ENCODE measurements around the gene METTL16. TPM values are rescaled to one million over a fixed set of nuclear protein-coding genes. Genes with fewer than 3 reads are reported as not detected.
A peak's percentile ranks its signal among the peaks of the same experiment; 100 is the strongest.

The METTL16 gene
- total RNA-seq, 2 experiments from 2014 or later = 26.6 to 41.5 TPM

DNA sequence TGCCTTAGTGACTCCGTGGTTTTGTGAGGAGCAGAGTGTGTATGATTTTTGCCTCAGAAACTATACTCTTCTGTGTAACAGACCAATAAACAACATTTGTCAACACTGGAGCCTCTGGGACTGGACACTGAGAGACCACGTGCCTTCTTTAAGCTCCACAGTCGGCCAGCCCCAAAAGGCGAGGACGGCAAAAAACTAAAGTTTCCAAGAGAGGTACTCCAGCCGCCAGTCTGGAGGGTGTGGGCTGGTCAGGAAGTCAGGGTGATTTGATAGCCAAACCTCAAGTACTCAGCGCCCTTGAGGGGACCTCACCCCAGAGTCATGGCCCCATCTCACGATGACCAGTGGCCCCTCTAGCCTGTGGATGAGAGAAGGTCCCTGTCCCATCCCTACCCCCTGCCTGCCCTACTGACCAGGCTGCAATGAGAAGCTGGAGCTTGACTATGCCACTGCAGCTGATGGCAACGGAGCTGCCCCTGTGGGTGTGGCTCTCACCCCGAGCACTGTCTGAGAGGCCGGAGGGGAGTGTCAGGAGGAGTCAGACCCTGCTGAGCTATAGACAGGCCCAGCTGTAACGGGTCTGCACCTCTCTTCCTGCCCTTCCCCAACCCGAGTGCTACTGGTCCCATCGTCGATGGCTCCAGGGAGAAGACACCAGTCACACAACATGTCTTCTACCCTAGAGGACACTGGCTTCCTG lies 130.6 kb downstream of the METTL16 start:
- peaks cover 5% of the 10 kb centered on the region for H3K4me1 ChIP-seq (ENCODE audit: insufficient read depth, low read length, poor library complexity, severe bottlenecking)
- no peak for TF ChIP-seq EZH2phosphoT487 (IDR thresholded peaks at IDR 0.05; ENCODE audit: borderline replicate concordance, low read depth, low read length)
- intact Hi-C loops (cut with micrococcal nuclease; ENCODE audit: unreplicated experiment) = no loop called here
- no peak overlapping the region for H2AFZ ChIP-seq (ENCODE audit: low read length)
- peaks cover 4% of the 10 kb centered on the region; the same call in 1 of the 2 replicates for H3K36me3 ChIP-seq (ENCODE audit: insufficient read depth, low read length)
- H3K9me3 ChIP-seq (ENCODE audit: low read length) = no peaks in the 10 kb centered on the region
- no peaks in the 10 kb centered on the region for H4K20me1 ChIP-seq (ENCODE audit: insufficient read depth, low read length)
- no peak overlapping the region for H3K4me2 ChIP-seq (ENCODE audit: low read length)
- ChIA-PET CTCF (ENCODE audit: unreplicated experiment) (interaction anchor here (2.8 kb wide), 1 partner anchor 35 kb away, joined by 23 read pairs; no protein-coding TSS in a partner anchor), POLR2A (interaction anchor here (0.6 to 0.9 kb wide), 2 partner anchors 35 to 80 kb away, joined by 3 to 6 read pairs; no protein-coding TSS in a partner anchor)
- no peak overlapping the region for H3K27ac ChIP-seq (ENCODE audit: low read depth, low read length, poor library complexity, severe bottlenecking)
- no peaks in the 10 kb centered on the region for H3K79me2 ChIP-seq (ENCODE audit: insufficient read depth, low read depth, low read length)
- no peak overlapping the region for H3K4me3 ChIP-seq (ENCODE audit: low read depth, low read length, poor library complexity, severe bottlenecking)
- H3K9me2 ChIP-seq (ENCODE audit: insufficient read depth, low read length) = no peaks in the 10 kb centered on the region
- no TSS peak for BruUV-seq (replicated peaks)
- DNase-seq (ENCODE audit: low spot score) = no peak

DNA sequence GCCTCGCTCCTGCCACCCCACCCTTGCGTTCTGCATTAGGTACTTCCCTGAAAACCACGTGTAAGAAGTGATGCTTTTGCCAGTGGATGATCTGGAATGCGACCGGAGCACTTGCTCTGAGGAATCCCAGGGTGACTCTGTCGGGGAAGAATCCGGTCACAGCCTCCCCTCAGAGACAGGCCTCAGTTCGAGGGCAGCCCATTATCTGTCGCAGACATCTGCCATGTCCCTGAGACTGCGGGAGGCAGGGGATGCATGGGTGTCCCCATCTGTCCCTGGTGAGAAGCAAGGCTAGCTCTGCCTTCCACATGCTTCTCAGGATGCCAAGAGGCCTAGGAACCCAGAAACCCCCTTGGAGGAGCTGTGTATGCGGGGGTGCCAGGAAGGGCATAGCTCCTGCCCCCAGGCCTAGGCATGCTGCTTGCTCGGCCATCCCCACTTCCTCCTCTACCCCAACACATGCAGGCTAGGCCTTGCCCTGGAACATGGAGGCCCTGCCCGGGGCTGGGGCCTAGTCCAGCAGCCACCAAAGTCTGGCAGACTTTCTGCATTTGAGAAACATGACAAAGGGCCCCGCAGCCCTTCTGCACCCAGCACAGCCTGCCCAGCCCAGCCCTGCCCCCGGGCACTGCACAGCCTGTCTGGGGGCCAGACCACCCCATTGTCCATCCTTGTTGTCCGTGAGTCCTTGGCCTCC lies 131.3 kb downstream of the METTL16 start:
- H3K9me3 ChIP-seq (ENCODE audit: low read length) = no peaks in the 10 kb centered on the region
- no peak for DNase-seq (ENCODE audit: low spot score)
- CTCF ChIA-PET (ENCODE audit: unreplicated experiment) = no interaction called here
- TSS peak; percentile 76 for BruUV-seq (replicated peaks)
- H2AFZ ChIP-seq (ENCODE audit: low read length) = no peak overlapping the region
- POLR2A ChIA-PET = interaction anchor here (0.6 kb wide), 1 partner anchor 81 kb away, joined by 3 read pairs; no protein-coding TSS in a partner anchor
- H3K36me3 ChIP-seq (ENCODE audit: insufficient read depth, low read length) = no peaks in the 10 kb centered on the region; the same call in 1 of the 2 replicates
- H3K4me3 ChIP-seq (ENCODE audit: low read depth, low read length, poor library complexity, severe bottlenecking) = no peak overlapping the region
- intact Hi-C loops (cut with micrococcal nuclease; ENCODE audit: unreplicated experiment) = no loop called here
- H3K4me1 ChIP-seq (ENCODE audit: insufficient read depth, low read length, poor library complexity, severe bottlenecking) = peaks cover 5% of the 10 kb centered on the region
- H3K9me2 ChIP-seq (ENCODE audit: insufficient read depth, low read length) = no peaks in the 10 kb centered on the region
- no peak overlapping the region for H3K4me2 ChIP-seq (ENCODE audit: low read length)
- H3K79me2 ChIP-seq (ENCODE audit: insufficient read depth, low read depth, low read length) = no peaks in the 10 kb centered on the region
- no peak overlapping the region for H3K27ac ChIP-seq (ENCODE audit: low read depth, low read length, poor library complexity, severe bottlenecking)
- H4K20me1 ChIP-seq (ENCODE audit: insufficient read depth, low read length) = no peaks in the 10 kb centered on the region
- TF ChIP-seq, protein P1, sequence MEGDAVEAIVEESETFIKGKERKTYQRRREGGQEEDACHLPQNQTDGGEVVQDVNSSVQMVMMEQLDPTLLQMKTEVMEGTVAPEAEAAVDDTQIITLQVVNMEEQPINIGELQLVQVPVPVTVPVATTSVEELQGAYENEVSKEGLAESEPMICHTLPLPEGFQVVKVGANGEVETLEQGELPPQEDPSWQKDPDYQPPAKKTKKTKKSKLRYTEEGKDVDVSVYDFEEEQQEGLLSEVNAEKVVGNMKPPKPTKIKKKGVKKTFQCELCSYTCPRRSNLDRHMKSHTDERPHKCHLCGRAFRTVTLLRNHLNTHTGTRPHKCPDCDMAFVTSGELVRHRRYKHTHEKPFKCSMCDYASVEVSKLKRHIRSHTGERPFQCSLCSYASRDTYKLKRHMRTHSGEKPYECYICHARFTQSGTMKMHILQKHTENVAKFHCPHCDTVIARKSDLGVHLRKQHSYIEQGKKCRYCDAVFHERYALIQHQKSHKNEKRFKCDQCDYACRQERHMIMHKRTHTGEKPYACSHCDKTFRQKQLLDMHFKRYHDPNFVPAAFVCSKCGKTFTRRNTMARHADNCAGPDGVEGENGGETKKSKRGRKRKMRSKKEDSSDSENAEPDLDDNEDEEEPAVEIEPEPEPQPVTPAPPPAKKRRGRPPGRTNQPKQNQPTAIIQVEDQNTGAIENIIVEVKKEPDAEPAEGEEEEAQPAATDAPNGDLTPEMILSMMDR (conservative IDR thresholded peaks at IDR 0.05; ENCODE audit: low read length) = no peak
- TF ChIP-seq EZH2phosphoT487 (IDR thresholded peaks at IDR 0.05; ENCODE audit: borderline replicate concordance, low read depth, low read length) = no peak

DNA sequence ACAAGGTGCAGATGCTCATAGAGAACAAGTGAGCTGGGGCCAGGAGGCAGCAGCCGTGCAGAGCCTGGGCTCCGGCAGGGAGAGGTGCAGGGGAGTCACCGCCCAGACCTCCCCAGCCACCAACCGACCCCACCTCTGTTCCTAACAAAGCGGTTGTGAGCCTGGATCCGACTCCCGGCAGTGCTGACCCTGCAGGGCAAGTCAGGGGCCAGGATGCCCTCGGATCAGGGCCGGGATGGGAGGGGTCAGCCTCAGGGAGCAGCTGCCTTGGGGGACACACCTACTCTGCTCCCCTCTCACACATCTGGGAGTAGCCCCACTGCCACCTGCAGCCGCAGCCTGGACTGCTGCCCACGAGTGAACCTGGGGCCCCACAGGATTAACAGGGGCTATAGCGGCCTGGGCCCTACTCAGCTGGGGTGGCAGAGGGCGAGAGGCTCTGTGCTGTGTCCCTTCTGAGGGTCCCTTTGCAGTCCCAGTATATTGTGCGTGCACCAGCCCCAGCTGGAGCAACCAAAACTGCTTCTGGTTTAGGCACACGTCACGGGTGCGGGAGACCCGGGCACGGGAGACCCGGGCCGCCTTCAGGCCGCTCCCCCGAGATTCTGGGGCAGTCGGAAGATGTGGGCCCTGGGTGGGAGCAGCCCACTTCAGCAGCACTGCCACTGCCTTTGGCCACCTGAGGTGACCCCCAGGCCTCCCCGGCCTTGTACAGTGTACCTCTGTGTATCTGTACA lies 132.0 kb downstream of the METTL16 start:
- Histone ChIP-seq H4K20me1 (ENCODE audit: insufficient read depth, low read length) (no peaks in the 10 kb centered on the region), H3K9me2 (ENCODE audit: insufficient read depth, low read length) (no peaks in the 10 kb centered on the region), H3K4me1 (ENCODE audit: insufficient read depth, low read length, poor library complexity, severe bottlenecking) (peaks cover 5% of the 10 kb centered on the region), H2AFZ (ENCODE audit: low read length) (no peak overlapping the region), H3K9me3 (ENCODE audit: low read length) (no peaks in the 10 kb centered on the region), H3K4me2 (ENCODE audit: low read length) (no peak overlapping the region), H3K4me3 (ENCODE audit: low read depth, low read length, poor library complexity, severe bottlenecking) (no peak overlapping the region), H3K27ac (ENCODE audit: low read depth, low read length, poor library complexity, severe bottlenecking) (no peak overlapping the region), H3K79me2 (ENCODE audit: insufficient read depth, low read depth, low read length) (no peaks in the 10 kb centered on the region), H3K36me3 (ENCODE audit: insufficient read depth, low read length) (no peaks in the 10 kb centered on the region; the same call in 1 of the 2 replicates)
- intact Hi-C loops (cut with micrococcal nuclease; ENCODE audit: unreplicated experiment) = no loop called here
- BruUV-seq (replicated peaks) = no TSS peak
- TF ChIP-seq EZH2phosphoT487 (IDR thresholded peaks at IDR 0.05; ENCODE audit: borderline replicate concordance, low read depth, low read length) = no peak
- TF ChIP-seq, protein P1 (conservative IDR thresholded peaks at IDR 0.05; ENCODE audit: low read length) = no peak
- POLR2A ChIA-PET = no interaction called here
- CTCF ChIA-PET (ENCODE audit: unreplicated experiment) = no interaction called here
- no peak for DNase-seq (ENCODE audit: low spot score)
